WI38 (cell line): ENCODE measurements around the gene ZBTB20.
"Not testable (repeated sequence)": the region's sequence is repeated elsewhere in the genome, so short reads cannot be mapped to it uniquely, and the experiment has no call there.

Experiments used
- H3K4me3 ChIP-seq: 2 replicates; pipeline ENCODE4 v1.5.1; 2011; ENCODE audit warnings: low read depth, mild to moderate bottlenecking, control low read depth, low read length
- CTCF ChIP-seq: IDR thresholded peaks from 2 replicates; pipeline ENCODE4 v1.5.1; 2012; ENCODE audit warnings: low read depth, mild to moderate bottlenecking, control low read depth, low read length

Gene ZBTB20

GRCh38 chr3:115146418-115147328 lies at the start of gene ZBTB20:
TSS of gene ZBTB20 (minus strand) at chr3:115147288.
- TF ChIP-seq CTCF: no peak

GRCh38 chr3:115194476-115194875 lies 47.4 kb upstream of the ZBTB20 start:
- H3K4me3 ChIP-seq: no peak overlapping the region
- TF ChIP-seq CTCF: no peak

More at GRCh38 chr3:115146418-115147328, at the start of gene ZBTB20:
- H3K4me3 ChIP-seq: peak within 1 kb of the TSS; percentile 77

GRCh38 chr3:115190747-115191146 lies 43.7 kb upstream of the ZBTB20 start:
- H3K4me3 ChIP-seq: no peak overlapping the region
- no peak for TF ChIP-seq CTCF

GRCh38 chr3:115187149-115187757 lies 40.2 kb upstream of the ZBTB20 start:
- H3K4me3 ChIP-seq: no peak overlapping the region
- no peak for TF ChIP-seq CTCF

- H3K4me3 ChIP-seq: no peak overlapping the region
- no peak for TF ChIP-seq CTCF
Measured at GRCh38 chr3:115186351-115187148, 39.5 kb upstream of the ZBTB20 start.

GRCh38 chr3:115184859-115185572 lies 37.9 kb upstream of the ZBTB20 start:
- not testable (repeated sequence) for H3K4me3 ChIP-seq

- not testable (repeated sequence) for H3K4me3 ChIP-seq
Measured at GRCh38 chr3:115178930-115179329, 31.8 kb upstream of the ZBTB20 start.
